ENCODE measurements around the gene GNE. TPM values are rescaled to one million over a fixed set of nuclear protein-coding genes. Genes with fewer than 3 reads are reported as not detected.

Gene GNE
- total and polyA plus RNA-seq, 9 of the 15 experiments (the other 6 are each of a cell fraction or from before 2014, with no cell fraction given), result 5.1 to 18.6 (median 12.0) TPM

DNA sequence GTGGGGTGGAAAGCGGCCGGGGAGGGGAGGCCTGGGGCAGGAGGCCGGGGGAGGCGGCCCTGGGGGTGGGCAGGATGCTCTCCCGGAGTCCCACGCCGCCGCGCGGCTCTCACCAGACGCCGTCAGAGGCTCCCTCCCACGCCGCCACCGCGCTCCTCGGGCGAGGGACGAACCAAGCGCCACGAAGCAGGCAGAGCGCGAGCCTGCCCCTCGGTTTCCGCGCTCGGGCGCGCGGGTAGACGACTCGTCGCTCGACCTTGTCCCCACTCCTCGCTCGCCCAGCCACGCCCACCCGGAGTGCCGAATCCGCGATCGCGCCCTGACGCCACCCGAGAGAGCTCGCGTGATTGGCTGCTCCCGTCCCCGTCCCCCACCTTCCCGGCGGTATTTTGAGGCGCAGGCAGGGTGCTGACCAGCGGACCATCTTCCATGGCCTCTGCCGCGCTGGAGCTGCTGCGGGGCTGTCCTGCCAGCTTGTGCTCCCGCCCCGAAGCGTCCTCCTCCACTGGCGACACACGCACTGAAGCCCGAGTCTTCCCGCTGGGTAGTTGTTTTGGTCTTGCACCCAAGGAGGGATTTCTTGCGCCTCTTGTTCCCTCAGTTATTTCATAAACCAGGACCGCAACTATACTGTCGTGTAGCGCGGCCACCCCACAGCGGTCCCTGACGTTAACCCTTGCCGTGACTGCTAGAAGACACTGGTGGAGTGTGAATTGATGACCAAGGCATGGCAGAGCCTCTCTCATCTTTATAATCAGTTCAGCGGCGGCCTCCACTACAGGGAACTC, at the start of gene GNE (continued):
- TF ChIP-seq, protein P1, sequence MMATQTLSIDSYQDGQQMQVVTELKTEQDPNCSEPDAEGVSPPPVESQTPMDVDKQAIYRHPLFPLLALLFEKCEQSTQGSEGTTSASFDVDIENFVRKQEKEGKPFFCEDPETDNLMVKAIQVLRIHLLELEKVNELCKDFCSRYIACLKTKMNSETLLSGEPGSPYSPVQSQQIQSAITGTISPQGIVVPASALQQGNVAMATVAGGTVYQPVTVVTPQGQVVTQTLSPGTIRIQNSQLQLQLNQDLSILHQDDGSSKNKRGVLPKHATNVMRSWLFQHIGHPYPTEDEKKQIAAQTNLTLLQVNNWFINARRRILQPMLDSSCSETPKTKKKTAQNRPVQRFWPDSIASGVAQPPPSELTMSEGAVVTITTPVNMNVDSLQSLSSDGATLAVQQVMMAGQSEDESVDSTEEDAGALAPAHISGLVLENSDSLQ (IDR thresholded peaks at IDR 0.05), result peak; percentile 65
- TF ChIP-seq LCOR (CRISPR knock-in tag; IDR thresholded peaks at IDR 0.05), result no peak; the same call in 1 of the 2 replicates
- no peak; a peak in 1 of 4 replicates for TF ChIP-seq CSDE1 (IDR thresholded peaks at IDR 0.05)
- TF ChIP-seq NBN (IDR thresholded peaks at IDR 0.05; ENCODE audit: low read depth), result no peak
- TF ChIP-seq FOXA1 (IDR thresholded peaks at IDR 0.05; ENCODE audit: borderline replicate concordance), result no peak
- TF ChIP-seq RNF2 (IDR thresholded peaks at IDR 0.05), result peak; percentile 71
- TF ChIP-seq, protein P2, sequence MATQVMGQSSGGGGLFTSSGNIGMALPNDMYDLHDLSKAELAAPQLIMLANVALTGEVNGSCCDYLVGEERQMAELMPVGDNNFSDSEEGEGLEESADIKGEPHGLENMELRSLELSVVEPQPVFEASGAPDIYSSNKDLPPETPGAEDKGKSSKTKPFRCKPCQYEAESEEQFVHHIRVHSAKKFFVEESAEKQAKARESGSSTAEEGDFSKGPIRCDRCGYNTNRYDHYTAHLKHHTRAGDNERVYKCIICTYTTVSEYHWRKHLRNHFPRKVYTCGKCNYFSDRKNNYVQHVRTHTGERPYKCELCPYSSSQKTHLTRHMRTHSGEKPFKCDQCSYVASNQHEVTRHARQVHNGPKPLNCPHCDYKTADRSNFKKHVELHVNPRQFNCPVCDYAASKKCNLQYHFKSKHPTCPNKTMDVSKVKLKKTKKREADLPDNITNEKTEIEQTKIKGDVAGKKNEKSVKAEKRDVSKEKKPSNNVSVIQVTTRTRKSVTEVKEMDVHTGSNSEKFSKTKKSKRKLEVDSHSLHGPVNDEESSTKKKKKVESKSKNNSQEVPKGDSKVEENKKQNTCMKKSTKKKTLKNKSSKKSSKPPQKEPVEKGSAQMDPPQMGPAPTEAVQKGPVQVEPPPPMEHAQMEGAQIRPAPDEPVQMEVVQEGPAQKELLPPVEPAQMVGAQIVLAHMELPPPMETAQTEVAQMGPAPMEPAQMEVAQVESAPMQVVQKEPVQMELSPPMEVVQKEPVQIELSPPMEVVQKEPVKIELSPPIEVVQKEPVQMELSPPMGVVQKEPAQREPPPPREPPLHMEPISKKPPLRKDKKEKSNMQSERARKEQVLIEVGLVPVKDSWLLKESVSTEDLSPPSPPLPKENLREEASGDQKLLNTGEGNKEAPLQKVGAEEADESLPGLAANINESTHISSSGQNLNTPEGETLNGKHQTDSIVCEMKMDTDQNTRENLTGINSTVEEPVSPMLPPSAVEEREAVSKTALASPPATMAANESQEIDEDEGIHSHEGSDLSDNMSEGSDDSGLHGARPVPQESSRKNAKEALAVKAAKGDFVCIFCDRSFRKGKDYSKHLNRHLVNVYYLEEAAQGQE (IDR thresholded peaks at IDR 0.05; ENCODE audit: borderline replicate concordance), result peak; percentile 98
- TF ChIP-seq, protein P2 (CRISPR knock-in tag; IDR thresholded peaks at IDR 0.05; ENCODE audit: low read depth), result no peak
- TF ChIP-seq RFX5 (IDR thresholded peaks at IDR 0.05; ENCODE audit: low read depth, low read length), result no peak
- peak; percentile 85 for TF ChIP-seq SAFB (IDR thresholded peaks at IDR 0.05; ENCODE audit: borderline replicate concordance, low read depth, low read length)
- no peak for TF ChIP-seq GATAD2B (IDR thresholded peaks at IDR 0.05; ENCODE audit: borderline replicate concordance)
- no peak for TF ChIP-seq SNIP1 (IDR thresholded peaks at IDR 0.05; ENCODE audit: low read depth)
- no peak; a peak in 1 of 4 replicates for TF ChIP-seq FOXK2 (conservative IDR thresholded peaks at IDR 0.05 in 1 of 2, IDR thresholded peaks at IDR 0.05 in 1 of 2; ENCODE audit: low read depth in 2 of 2)
- no peak for TF ChIP-seq SMAD3 (CRISPR knock-in tag; conservative IDR thresholded peaks at IDR 0.05)
- no peak for TF ChIP-seq XRCC3 (IDR thresholded peaks at IDR 0.05)
- no peak for TF ChIP-seq ZNF347 (CRISPR knock-in tag; IDR thresholded peaks at IDR 0.05; ENCODE audit: low read depth)
- TF ChIP-seq C11orf30 (IDR thresholded peaks at IDR 0.05; ENCODE audit: low read depth), result peak; percentile 64
- TF ChIP-seq EGR1 (conservative IDR thresholded peaks at IDR 0.05), result peak; percentile 65
- TF ChIP-seq TBP (optimal IDR thresholded peaks at IDR 0.05; ENCODE audit: low read depth, low read length), result peak; percentile 91
- TF ChIP-seq NFE2 (IDR thresholded peaks at IDR 0.05; ENCODE audit: low read depth), result no peak
- TF ChIP-seq ZNF354B (CRISPR knock-in tag; IDR thresholded peaks at IDR 0.05), result no peak
- no peak for TF ChIP-seq ZNF644 (tag; IDR thresholded peaks at IDR 0.05; ENCODE audit: low read depth)
- TF ChIP-seq ZNF695 (CRISPR knock-in tag; IDR thresholded peaks at IDR 0.05), result no peak

Measured in K562 (cell line).